Brain microvascular endothelial cell (primary cell): ENCODE data around the gene RGMB.

Experiments used
- DNase-seq: peaks from one replicate; pipeline ENCODE4 v3.0.0-alpha.2; 2020
- H3K27ac ChIP-seq: fragments of 250-450 bp; sonication (Bioruptor Pico); 2 replicates; pipeline ENCODE4 v1.5.1; 2020; ENCODE audit warnings: mild to moderate bottlenecking, moderate library complexity
- H3K27me3 ChIP-seq: fragments of 250-450 bp; sonication (Bioruptor Pico); replicated peaks from 2 replicates; pipeline ENCODE4 v1.5.1; 2020; ENCODE audit warnings: mild to moderate bottlenecking
- H3K36me3 ChIP-seq: fragments of 250-450 bp; sonication (Bioruptor Pico); replicated peaks from 2 replicates; pipeline ENCODE4 v1.5.1; 2020; ENCODE audit warnings: mild to moderate bottlenecking
- H3K4me3 ChIP-seq: 2 replicates; pipeline ENCODE4 v1.5.1; 2011; ENCODE audit warnings: low read depth, mild to moderate bottlenecking, control low read depth, low read length, moderate library complexity
- CTCF ChIP-seq: IDR thresholded peaks from 2 replicates; pipeline ENCODE4 v1.5.1; 2011; ENCODE audit warnings: low read depth, mild to moderate bottlenecking, moderate library complexity, low read length, control low read depth, inconsistent platforms; ENCODE audit errors: missing control alignments
- in situ Hi-C: cut with HindIII; loops from 2 replicates; pipeline ENCODE4 v1.10.0; 2017; ENCODE audit warnings: low sequenced_read_pairs, low pct_ligation_motif_present

RGMB gene

GRCh38 chr5:98836175-98836574, 62.7 kb downstream of the RGMB start:
- no peak for TF ChIP-seq CTCF
- in situ Hi-C loops = no loop called here

GRCh38 chr5:98839469-98840383, 66.3 kb downstream of the RGMB start:
- peak; percentile 69 for TF ChIP-seq CTCF
- Histone ChIP-seq H3K36me3 (no peaks in the 10 kb centered on the region), H3K27ac (no peak overlapping the region), H3K4me3 (peak overlapping the region; percentile 44), H3K27me3 (no peaks in the 10 kb centered on the region)
- no peak for DNase-seq
- in situ Hi-C loops = no loop called here

More at GRCh38 chr5:98836175-98836574, 62.7 kb downstream of the RGMB start:
- H3K27me3 ChIP-seq = no peaks in the 10 kb centered on the region
- no peak overlapping the region for H3K27ac ChIP-seq
- DNase-seq = no peak
- no peak overlapping the region for H3K4me3 ChIP-seq
- H3K36me3 ChIP-seq = no peaks in the 10 kb centered on the region

GRCh38 chr5:98840946-98841345, 67.5 kb downstream of the RGMB start:
- no peak for DNase-seq
- Histone ChIP-seq H3K27me3 (no peaks in the 10 kb centered on the region), H3K36me3 (no peaks in the 10 kb centered on the region), H3K4me3 (no peak overlapping the region), H3K27ac (no peak overlapping the region)
- in situ Hi-C loops = no loop called here
- TF ChIP-seq CTCF = no peak

- TF ChIP-seq CTCF = no peak
- in situ Hi-C loops = no loop called here
- Histone ChIP-seq H3K27ac (no peak overlapping the region), H3K36me3 (no peaks in the 10 kb centered on the region), H3K4me3 (no peak overlapping the region), H3K27me3 (no peaks in the 10 kb centered on the region)
- DNase-seq = no peak
Measured at GRCh38 chr5:98843481-98843880, 70.0 kb downstream of the RGMB start.

GRCh38 chr5:98844865-98845264, 71.4 kb downstream of the RGMB start:
- no peak for DNase-seq
- no peak for TF ChIP-seq CTCF
- Histone ChIP-seq H3K27ac (no peak overlapping the region), H3K27me3 (no peaks in the 10 kb centered on the region), H3K4me3 (no peak overlapping the region), H3K36me3 (no peaks in the 10 kb centered on the region)
- in situ Hi-C loops = no loop called here

GRCh38 chr5:98845878-98846277, 72.4 kb downstream of the RGMB start:
- DNase-seq = no peak
- Histone ChIP-seq H3K27me3 (no peaks in the 10 kb centered on the region), H3K36me3 (no peaks in the 10 kb centered on the region), H3K4me3 (no peak overlapping the region), H3K27ac (no peak overlapping the region)
- in situ Hi-C loops = no loop called here
- TF ChIP-seq CTCF = no peak
